HG03159 (cell line): ENCODE data around the gene CHRM4.
"Not testable (repeated sequence)": the region's sequence is repeated elsewhere in the genome, so short reads cannot be mapped to it uniquely, and the experiment has no call there.

Experiments
- ATAC-seq: cut with Tn5 transposase; IDR thresholded peaks from one replicate; pipeline ENCODE4 v1.9.1; 2021; ENCODE audit warnings: mild to moderate bottlenecking, moderate library complexity; ENCODE audit not compliant: unreplicated experiment

The CHRM4 gene

GRCh38 chr11:46382646-46383403, 8.8 kb downstream of the CHRM4 start:
- ATAC-seq, result no peak

- no peak for ATAC-seq
These were observed 9.5 kb downstream of the CHRM4 start for GRCh38 chr11:46381819-46382645.

- no peak for ATAC-seq
These were observed 10.3 kb downstream of the CHRM4 start, which contains the start of gene MDK for GRCh38 chr11:46381048-46381818. MDK (plus strand) TSS chr11:46381669; CDS start chr11:46382058, 389 bp downstream.

GRCh38 chr11:46380340-46381047, 11.1 kb downstream of the CHRM4 start:
- ATAC-seq, result no peak

DNA sequence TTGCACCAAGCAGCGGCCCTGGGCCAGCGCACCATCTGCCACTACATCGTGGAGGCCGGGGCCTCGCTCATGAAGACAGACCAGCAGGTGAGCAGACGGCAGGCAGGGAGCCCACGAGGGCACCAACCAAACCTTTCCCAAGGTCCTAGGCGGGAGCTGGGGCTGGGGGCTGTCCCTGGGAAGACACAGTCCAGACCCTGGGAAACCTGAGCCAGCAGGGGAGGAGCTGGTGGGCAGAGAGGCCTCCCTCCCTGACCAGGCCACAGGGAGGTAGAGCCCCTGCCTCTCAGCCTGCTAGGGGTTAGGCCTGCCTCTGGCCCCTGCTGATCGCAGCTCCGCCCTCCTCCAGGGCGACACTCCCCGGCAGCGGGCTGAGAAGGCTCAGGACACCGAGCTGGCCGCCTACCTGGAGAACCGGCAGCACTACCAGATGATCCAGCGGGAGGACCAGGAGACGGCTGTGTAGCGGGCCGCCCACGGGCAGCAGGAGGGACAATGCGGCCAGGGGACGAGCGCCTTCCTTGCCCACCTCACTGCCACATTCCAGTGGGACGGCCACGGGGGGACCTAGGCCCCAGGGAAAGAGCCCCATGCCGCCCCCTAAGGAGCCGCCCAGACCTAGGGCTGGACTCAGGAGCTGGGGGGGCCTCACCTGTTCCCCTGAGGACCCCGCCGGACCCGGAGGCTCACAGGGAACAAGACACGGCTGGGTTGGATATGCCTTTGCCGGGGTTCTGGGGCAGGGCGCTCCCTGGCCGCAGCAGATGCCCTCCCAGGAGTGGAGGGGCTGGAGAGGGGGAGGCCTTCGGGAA, 11.9 kb downstream of the CHRM4 start:
- ATAC-seq, result not testable (repeated sequence)

DNA sequence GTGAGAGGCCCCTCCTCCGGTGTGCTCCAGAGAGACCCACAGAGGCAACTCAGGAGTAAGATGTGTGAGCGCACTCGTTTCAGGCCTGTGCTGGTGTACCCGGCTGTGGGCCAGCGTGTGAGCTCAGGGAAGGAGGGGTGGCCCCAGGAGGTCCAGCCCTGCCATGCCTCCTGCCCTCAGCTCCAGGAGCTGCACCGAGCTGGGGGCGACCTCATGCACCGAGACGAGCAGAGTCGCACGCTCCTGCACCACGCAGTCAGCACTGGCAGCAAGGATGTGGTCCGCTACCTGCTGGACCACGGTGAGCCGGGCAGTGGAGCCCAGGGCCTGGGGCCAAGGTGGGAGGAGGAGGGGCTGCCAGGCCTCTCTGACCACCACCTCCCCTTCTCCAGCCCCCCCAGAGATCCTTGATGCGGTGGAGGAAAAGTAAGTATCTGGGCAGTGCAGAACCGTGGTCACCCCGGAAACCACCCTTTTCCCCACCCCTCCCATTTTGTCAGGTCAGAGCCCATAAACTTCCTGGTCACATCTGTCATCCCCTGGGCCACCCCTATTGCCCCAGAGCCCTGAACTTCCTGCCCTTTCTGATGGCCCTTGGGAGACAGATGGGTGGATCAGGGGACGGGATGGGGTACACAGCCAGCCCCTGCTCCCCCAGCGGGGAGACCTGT, 12.6 kb downstream of the CHRM4 start:
- no peak for ATAC-seq

DNA sequence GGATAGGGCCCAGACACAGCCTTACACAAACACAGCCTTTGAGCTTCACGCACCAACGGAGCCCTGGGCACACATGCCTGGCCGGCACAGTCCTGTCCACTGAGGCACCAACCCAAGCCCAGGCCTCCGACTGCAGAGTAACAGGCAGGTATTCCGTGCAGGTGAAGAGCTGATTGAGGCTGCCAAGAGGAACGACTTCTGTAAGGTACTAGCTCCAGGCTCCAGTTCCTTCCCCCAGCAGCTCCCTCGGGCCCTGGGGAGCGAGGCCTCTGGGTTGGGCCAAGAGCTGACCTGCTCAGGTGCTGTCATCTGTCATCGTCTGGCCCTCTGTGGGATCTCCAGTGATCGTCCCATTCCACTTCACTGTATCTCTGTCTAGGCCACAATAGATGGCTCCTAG, 13.3 kb downstream of the CHRM4 start:
- ATAC-seq, result no peak

- no peak for ATAC-seq
These were observed 13.7 kb downstream of the CHRM4 start for GRCh38 chr11:46377831-46378230.

GRCh38 chr11:46377290-46377689, 14.3 kb downstream of the CHRM4 start:
- ATAC-seq, result no peak

- ATAC-seq, result no peak
These were observed 15.1 kb downstream of the CHRM4 start for GRCh38 chr11:46376258-46377050.

DNA sequence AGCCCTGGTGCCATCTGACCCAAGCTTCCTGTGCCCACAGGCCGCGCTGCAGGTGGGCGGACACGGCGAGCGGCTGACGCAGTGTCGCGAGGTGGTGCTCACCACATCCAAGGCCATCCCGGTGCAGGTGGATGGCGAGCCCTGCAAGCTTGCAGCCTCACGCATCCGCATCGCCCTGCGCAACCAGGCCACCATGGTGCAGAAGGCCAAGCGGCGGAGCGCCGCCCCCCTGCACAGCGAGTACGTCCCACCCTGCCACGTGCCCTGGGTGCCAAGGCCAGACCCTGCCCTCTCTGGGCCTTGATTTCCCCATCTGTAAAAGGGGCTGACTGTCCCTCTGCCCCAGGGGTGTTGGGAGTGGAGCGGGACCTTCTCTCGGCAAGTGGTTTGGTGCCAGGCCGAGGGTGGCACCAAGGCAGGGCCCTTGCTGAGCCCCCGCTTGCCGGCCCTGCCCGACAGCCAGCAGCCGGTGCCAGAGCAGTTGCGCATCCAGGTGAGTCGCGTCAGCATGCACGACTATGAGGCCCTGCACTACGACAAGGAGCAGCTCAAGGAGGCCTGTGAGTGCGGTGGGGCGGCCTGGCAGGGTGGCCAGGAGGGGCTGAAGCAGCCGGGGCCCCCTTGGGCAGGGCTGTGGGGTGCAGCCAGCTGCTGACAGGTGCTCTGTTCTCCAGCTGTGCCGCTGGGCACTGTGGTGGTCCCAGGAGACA, 16.0 kb downstream of the CHRM4 start:
- ATAC-seq, result no peak

- no peak for ATAC-seq
These were observed 16.8 kb downstream of the CHRM4 start for GRCh38 chr11:46374815-46375214.

DNA sequence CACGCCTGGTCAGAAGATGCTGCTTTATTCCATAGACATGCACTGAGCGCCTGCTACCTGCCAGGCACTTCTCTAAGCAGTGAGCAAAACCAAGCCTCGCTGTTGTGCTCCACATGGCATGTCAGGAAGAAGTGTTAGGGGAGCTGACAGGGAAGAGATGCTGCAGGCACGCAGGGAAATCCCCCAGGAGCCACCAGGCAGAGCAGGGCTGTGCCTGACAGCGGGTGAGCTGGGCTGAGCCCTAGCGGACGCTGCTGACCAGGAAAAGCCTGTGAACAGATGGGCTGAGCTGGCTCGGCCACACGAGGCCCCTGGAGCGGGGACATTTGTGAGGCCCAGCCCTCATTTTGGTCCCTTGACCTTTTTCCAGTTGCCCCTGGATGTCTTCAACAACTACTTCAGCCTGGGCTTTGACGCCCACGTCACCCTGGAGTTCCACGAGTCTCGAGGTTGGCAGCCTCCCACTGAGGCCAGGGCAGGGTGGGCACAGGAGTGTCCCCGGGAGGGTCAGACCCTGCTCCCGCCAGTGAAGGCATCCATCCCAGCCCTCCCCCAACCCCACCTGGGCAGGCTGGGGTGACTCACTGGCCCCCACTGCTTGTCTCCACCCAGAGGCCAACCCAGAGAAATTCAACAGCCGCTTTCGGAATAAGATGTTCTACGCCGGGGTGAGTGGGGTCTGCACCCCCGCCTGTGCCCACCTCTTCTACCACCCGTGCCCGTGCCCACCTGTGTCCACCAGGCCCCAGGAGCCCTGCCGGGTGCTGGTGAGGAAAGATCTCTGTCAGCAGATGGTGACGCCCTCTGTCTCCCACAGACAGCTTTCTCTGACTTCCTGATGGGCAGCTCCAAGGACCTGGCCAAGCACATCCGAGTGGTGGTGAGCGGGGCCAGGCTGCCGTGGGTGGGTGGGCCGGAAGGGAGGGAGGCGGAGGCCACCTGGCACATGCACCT, 17.5 kb downstream of the CHRM4 start:
- ATAC-seq, result no peak

DNA sequence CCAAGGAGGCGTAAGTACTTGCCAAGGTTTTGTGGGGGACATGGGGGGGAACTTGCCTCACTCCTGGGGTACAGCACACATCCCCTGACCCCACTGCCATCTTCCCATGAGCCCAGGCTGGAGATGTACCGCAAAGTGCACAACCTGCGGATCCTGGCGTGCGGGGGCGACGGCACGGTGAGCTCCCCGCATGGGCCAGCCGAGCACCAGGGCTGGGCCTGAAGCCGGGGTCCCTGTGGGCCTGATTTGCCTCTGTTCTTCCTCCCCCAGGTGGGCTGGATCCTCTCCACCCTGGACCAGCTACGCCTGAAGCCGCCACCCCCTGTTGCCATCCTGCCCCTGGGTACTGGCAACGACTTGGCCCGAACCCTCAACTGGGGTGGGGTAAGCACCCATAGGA, 19.1 kb downstream of the CHRM4 start:
- ATAC-seq, result not testable (repeated sequence)

DNA sequence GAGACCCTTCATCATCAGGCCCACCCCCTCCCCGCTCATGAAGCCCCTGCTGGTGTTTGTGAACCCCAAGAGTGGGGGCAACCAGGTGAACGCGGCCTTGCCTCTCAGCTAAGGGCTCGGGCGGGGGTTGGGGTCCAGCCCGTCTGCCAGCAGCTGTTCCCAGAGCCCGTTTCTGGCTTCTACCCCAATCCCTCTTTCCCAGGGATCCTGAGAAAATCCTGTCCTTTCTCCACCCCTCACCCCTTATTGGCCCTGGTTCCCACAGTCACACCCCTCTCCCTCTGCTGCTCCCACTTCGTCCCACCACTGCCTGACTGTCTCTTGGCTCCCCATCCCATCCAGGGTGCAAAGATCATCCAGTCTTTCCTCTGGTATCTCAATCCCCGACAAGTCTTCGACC, 19.5 kb downstream of the CHRM4 start:
- no peak for ATAC-seq

GRCh38 chr11:46371262-46371661, 20.3 kb downstream of the CHRM4 start:
- not testable (repeated sequence) for ATAC-seq

DNA sequence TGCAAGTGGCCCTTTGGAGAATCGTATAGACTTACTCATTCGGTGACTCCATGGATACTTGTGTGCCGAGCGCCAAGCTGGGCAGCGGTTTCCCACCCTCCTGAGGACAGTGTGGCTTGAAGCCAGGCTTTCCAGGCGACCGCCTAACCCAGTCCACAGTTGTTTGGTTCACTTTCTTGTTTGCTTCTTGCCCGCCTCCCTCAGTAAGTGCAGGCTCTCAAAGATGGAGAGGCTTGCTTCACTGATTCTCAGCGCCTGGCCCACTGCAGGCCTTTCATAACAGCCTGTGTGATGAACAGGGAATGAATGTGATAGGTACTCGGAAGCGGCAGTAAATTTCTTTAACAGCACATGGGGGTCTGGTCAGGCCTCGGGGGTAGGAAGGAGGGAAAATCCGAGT, 21.3 kb downstream of the CHRM4 start:
- ATAC-seq, result no peak
